Right renal pelvis (tissue), 4 donors: Measurements from ENCODE around the gene DCAF16. TPM values are rescaled to one million over a fixed set of nuclear protein-coding genes. Genes with fewer than 3 reads are reported as not detected.
"Not testable (repeated sequence)": the region's sequence is repeated elsewhere in the genome, so short reads cannot be mapped to it uniquely, and the experiment has no call there.

ENCODE experiments used
- DNase-seq, 4 donors: peaks; one replicate each; pipeline ENCODE4 v3.0.0-alpha.2; 2013; ENCODE audit warnings: low read depth in 4 of 4, low spot score in 3 of 4, missing footprints in 1 of 4
- polyA plus RNA-seq, 4 donors: library from polyadenylated mRNA; unstranded; fragments of 120-200 nt; gene quantifications; one replicate each; pipeline ENCODE4 v1.2.1, GENCODE V29; 2013; ENCODE audit not compliant: insufficient read length in 4 of 4

Gene DCAF16
- 10 to 100 TPM; 40.2 to 54.4 (median 51.9) TPM for polyA plus RNA-seq

DNA sequence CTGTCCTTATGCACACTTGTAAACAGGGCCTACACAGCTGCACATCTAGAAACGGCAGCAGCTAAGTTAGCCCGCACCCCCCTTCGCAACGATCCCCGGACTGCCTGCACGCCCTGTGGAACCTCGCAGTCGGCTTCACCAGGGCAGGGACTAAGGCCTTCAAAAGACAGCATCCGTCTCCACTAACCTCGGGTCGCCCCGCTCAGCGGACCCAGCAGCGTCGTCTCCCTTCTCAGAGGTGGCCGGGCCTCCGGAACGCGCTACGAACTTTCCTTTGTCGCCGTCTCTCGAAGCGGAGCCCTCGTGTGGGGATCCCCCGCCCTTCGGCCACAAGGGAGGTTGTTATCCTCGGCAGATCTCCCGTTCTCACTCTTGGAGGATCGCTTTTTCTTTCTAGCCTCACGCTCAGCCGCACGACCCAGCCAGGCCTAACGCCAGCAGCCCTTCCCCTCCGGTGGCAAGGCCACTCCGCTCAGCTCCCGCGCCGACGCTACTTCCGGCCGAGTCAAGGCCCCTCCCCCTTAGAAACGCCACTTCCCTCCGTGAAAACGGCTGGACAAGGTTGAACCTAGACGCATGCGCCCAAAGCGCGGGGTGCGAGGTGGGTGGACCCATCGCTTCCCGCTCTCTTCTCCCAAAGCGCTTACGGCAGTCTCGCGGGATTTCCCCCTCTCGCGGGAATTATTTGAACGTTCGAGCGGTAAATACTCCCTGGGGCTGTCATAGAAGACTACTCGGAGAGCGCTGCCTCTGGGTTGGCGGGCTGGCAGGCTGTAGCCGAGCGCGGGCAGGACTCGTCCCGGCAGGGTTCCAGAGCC lies at the start of gene DCAF16, which contains the start of gene NCAPG:
DCAF16 (minus strand) TSS at position 498 of the 818 bp plus-strand sequence. CDS start 6,616 bp downstream, outside the sequence.
NCAPG (plus strand) TSS at position 720 of the 818 bp plus-strand sequence. CDS start 99 bp downstream, outside the sequence.
- peak; percentile 99 to 100 (median 99) for DNase-seq

DNA sequence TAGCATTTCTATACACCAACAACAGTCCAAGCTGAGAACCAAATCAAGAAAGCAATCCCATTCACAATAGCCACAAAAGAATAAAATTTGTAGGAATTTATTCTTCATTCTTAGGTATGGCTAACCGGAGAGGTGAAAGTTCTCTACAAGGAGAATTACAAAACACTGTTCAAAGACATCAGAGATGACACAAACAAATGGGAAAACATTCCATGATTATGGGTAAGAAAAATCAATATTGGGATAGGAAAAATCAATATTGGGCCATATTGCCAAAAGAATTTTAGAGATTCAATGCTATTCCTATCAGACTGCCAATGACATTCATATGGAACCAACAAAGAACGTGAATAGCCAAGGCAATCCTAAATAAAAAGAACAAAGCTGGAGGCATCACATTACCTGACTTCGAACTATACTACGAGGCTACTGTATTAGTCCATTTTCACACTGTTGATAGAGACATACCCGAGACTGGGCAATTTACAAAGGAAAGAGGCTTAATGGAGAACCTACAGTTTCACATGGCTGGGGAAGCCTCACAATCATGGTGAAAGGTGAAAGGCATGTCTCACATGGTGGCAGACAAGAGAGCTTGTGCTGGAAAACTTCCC lies 49.3 kb upstream of the DCAF16 start:
- DNase-seq, result no peak

DNA sequence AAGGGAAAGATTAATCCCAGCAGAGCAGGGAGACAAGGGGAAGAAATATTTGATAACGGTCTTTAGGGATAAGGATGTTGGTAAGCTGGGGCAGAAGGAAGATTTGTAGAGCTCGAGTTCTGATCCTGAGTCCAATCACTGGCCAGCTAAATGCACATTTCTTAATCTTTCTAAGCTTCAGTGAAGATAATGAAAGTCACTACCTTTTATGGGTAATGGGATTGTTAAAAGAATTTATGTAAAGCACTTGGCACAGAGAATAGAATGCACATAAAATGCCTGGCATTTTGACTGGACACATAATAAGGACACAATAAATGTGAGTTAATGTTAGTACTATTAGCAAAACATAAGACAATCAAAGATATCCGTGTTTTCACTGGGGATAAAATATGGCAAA lies 43.5 kb upstream of the DCAF16 start:
- DNase-seq, result no peak

DNA sequence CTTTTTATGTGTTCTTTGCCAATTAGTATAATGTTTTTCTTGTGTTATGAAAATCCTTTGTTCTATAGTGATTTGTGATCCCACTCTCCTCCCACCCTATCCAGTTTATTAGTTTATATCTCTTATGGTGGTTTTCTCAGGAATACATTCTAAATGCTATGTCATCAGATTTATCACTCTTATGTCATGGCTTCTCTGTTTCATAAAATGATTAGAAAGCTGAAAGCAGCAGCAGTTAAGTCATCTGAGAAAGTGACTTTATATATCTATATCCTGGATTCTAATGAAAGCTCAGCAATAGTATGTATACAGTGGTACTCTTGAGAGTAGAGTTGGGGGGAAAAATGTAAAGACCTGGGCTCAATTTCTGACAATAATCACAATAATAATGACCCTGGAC lies 41.4 kb upstream of the DCAF16 start:
- DNase-seq, result no peak

DNA sequence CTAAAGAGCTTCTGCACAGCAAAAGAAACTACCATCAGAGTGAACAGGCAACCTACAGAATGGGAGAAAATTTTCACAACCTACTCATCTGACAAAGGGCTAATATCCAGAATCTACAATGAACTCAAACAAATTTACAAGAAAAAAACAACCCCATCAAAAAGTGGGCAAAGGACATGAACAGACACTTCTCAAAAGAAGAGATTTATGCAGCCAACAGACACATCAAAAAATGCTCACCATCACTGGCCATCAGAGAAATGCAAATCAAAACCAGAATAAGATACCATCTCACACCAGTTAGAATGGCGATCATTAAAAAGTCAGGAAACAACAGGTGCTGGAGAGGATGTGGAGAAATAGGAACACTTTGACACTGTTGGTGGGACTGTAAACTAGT lies 39.7 kb upstream of the DCAF16 start:
- DNase-seq, result not testable (repeated sequence)

DNA sequence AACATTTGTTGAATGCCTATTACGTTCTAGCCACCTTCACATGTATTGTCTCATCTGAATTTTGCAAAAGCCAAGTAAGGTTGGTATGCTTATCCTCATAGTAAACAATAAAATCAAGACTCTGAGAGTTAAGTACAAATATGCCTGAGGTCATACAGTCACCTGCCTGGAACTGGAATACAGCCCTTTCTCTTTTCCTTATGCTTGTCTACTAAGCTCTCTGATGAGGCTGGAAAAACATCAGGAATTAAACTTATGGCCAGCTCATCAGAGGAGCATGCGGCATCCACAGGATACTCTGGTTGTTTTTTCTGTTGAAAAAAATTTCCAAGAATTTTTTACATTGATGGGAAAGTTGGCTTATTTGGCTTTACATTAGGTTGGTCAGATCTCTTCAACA lies 35.7 kb upstream of the DCAF16 start:
- DNase-seq, result no peak

DNA sequence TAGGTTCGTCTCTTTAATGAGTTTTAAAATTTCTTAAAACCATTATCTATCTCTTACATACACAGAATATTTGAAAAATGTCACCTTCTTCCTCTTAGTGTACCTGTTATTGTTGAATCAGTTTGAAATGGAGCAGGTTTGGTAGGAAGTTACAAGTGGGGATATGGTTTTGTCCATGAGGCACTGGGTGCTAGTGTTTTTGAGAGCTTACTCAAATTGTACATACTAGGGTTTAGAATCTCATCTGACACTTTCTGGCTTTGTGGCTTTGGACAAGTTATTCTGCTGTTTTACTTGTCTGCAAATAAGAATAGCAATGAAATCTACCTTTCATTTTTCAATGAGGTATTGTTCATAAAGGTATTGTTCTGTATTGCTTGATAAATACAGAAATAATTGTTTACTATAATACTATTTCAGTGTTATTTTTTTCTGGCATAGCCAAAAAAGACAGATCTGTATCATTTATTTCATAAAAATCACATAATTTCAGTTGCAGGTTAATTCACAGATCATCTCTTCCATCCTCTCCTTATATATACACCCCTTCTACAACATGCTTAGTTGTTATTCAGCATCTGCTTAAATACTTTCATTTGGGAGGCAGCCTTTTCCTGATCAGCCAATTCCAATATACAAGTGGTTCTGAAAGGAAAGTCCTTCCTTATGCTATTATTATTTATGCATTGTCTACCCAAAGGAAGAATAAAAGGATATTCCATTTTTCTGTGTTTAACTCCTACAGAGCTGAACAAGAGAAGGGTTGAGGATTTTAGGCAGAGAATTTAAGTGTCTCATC lies 13.5 kb upstream of the DCAF16 start:
- no peak for DNase-seq

DNA sequence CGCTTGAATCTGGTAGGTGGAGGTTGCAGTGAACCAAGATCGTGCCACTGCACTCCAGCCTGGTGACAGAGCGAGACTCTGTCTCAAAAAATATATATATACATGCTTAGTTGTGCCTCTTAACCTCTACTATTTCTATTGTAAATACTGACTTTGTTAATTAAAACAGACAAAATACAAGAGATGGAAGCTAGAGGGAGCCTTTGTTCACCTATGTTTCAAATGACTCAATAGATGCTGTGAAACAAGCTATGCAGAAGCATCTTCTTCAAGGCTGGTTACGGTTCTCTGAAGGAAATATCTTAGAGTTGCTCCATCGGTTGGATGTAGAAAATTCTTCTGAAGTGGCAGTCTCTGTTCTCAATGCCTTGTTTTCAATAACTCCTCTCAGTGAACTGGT lies 6.5 kb upstream of the DCAF16 start:
- peak in 1 of 4 donors; percentile 43 for DNase-seq

DNA sequence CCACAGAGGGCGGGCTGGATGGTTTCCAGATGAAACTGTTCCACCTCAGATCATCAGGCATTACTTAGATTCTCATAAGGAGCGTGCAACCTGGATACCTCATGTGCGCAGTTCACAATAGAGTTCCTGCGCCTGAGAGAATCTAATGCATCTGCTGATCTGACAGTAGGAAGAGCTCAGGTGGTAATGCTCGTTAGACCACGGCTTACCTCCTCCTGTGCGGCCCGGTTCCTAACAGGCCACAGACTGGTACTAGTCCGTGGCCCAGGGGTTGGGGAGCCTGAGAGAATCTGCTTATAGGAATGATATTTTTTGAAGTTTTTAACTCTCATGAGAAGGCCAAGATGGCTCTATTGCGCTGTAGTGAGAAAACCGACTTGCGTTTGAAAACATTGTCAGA lies 5.6 kb upstream of the DCAF16 start:
- no peak for DNase-seq

DNA sequence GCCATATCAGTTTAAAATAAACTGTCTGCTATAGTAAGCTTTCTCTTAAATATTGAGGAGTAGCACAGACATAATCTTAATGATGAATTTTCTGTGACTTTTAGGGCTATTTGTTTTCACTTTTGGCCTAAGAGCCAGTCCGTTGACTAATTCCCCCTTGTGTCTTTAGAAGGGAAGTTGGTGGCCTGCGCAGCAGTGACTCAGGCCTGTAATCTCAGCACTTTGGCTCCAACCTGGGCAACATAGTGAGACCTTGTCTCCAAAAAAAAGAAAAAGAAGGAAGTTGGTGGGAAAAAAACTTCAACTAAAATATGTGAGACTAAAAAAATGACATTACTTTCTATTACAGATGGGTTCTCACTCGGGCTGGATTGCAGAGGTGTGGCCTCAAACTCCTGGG lies 3.6 kb upstream of the DCAF16 start:
- no peak for DNase-seq

DNA sequence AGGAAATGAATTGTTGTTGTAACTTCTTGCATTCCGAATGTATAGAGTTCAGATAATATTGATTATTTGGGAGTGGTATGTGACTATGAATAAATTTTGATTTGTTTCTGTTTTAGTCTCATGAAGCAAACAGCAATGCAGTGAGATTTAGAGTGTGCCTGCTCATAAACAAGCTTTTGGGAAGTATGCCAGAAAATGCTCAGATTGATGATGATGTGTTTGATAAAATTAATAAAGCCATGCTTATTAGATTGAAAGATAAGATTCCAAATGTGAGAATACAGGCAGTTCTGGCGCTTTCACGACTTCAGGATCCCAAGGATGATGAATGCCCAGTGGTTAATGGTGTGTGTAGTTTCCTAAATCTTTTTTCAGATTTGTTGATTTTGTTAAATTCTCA lies 2.2 kb upstream of the DCAF16 start:
- no peak for DNase-seq

DNA sequence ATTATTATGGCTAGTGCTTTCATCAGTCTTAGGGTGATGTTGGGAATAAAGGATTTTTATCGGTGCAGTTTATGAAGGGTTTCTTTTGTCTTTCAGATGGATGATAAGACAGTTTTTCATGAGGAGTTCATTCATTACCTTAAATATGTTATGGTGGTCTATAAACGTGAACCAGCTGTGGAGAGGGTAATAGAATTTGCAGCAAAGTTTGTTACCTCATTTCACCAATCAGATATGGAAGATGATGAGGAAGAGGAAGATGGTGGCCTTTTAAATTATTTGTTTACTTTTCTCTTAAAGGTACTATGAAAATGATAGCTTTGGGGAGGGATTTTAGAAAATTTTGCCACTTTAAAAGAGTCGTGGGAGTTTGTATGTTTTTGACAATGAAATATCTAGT lies 1.6 kb upstream of the DCAF16 start:
- DNase-seq, result no peak

DNA sequence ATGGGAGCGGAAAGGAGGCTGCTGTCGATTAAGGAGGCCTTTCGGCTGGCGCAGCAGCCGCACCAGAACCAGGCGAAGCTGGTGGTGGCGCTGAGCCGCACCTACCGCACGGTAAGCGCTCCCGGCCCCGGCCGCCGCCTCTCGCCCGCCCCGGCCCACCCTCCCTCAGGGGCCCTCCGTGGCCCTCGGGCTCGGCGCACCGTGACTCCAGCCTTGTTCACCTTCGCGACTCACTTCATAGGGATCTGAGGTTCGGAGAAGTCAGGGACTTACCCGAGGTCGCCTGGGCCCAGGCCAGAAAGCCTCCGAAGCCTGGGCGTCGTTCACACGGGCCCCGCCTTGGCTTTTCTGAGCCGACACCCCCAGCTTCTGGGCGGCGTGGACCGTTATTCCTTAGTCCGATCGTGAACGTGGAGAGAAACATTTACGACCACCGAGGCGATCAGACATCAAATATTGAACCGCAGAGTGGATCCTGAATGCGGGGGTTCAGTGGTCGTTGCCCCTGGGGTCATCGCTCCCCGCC lies 584 bp upstream of the DCAF16 start:
- no peak for DNase-seq

DNA sequence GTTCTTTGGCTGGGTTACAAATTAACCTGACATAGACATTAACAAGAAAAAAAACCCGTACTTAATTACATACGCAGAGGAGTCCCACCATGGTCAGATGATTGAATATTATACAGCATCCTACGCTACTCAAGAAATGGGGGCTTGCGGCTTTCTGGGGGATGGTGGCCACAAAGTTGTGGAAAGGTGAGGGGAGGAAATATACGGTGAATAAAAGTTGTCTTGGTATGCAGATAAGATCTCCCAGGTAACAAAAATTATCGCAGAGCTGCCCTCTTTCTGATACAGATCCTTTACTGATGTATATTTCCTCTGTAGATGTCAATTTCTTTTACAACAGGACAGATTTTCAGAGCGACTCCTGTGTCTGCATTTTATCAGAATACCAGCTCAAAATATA lies 890 bp downstream of the DCAF16 start:
- no peak for DNase-seq

DNA sequence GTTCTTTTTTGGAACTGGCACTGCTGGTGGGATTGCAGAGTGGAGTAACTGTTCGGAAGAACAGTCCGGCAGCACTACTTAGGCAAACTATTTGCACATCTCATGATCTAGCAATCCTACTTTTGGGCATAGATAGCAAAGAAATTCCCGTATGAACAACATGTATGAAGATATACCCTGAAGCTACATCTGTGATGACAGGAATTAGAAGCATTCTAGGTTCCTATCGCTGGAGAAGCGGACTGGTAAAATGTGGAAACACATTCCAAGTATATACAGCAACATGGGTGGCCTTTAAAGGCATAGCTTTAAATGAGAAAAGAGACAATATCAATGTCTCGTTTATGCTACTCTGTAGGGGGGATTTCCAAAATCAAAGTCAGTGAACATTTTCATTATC lies 3.1 kb downstream of the DCAF16 start:
- no peak for DNase-seq

DNA sequence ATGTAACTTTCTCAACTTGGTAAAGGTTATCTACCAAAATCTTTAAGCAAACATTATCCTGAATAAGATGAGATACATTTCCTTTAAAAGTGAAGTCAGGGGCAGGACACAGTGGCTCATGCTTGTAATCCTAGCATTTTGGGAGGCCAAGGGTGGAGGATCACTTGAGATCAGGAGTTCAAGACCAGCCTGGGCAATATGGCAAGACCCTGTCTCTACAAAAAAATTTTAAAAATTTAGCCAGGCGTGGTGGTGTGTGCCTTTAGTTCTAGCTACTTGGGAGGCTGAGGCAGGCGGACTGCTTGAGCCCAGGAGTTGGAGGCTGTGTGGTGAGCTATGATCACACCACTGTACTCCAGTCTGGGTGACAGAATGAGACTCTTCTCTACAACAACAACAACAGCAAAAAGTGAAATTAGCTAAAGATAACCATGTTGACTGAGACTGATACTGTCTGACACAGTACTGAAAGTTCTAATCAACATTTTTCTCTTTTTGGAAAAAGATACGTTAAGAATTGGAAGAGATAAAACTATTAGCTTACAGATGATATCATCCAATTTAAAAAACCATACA lies 4.9 kb downstream of the DCAF16 start:
- DNase-seq, result no peak

DNA sequence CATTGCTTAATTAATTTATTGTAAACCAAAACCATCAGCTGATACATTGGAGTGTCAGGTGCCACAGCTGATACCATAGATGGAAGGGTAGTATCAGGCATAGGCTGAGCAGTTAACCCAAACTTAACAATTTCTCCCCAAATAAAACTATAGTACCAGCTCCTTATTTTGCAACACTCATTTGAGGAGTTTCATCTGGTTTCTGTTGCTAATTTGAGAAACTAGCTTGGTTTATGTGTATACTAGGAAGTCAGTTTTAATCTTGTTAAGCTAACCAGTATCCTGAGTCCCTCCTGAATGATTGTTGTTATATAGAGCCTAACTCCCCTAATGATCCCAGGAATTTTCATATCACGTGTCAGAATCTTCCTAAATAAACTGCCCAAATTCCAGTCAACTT lies 12.7 kb downstream of the DCAF16 start:
- DNase-seq, result no peak

DNA sequence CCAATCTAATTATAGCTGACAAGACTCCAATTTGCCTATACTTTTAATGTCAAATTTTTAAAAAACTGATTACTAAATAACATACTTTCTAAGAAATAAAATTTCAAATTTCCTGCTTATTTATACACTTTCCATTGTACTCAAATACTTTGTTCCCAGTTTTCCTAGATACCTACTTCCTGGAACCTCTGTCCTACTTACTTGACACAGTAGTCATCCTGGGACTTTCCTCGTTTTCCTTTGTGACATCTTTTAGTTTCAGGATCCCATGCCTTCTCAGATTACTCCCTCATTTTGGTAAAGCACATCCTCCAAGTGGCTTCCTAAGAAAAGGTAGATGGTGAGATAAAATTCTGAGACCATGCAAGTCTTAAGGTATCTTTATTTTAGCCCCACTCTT lies 15.8 kb downstream of the DCAF16 start:
- DNase-seq, result no peak

DNA sequence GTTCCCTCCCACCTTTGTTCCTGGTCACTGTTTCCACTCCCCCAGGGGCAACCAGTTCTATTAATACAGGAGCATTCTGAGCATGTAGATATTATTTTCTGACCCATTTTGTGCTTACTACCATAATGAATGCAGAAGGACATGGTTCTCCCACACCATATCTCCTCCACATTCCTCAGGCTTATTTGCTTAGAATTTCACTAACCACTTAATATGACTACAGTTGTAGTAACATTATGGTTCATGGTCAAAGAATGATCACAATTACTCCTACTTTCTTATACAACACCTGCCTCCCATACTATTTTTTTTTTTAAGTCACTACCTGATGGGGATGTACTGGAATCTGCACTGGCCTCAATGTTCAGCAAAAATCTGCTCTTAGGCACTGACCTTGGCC lies 21.6 kb downstream of the DCAF16 start:
- DNase-seq, result no peak

DNA sequence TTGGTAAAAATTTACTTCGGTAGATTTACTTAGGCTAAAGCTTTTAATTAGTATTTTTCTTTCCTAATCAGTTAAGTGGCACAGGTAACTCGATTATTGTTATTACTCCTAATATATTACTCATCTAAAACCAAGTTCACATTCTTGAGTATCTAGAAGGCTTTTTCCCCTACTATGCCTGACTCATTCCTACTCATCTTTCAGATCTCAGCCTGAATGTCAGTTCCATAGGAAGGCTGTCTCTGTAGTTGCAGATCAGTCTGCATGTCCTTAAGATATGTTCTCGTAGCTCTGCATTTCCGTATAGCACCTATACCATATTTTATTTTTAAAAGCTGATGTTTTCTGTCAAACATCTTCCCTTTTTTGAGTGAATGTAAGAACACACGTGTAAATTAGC lies 23.2 kb downstream of the DCAF16 start:
- no peak for DNase-seq

DNA sequence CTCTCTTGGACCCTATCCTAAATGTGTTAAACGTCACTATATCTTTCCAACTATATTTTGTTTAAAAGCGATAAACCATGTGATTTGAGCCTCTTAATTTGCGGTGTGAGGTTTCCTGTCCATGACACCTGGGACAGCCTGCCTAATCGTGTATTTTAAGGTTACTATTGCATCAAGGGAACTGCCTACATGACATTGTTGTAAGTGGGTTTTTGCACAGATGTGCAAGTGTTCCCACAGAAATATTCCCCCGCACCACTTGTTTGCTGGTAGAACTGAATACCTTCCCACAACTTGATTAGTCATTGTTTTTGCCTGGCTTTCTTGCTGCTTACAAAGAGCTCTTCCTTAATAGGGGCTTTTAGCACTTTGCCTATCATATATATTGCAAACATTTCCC lies 24.0 kb downstream of the DCAF16 start:
- DNase-seq, result no peak
